Caco-2 (cell line): Measurements from ENCODE around the gene LAD1. TPM values are rescaled to one million over a fixed set of nuclear protein-coding genes. Genes with fewer than 3 reads are reported as not detected.

ENCODE experiments used
- BruUV-seq: library from RNA; stranded (reverse); fragments of 400-500 nt; replicated peaks from 2 replicates; lab custom pipeline; 2021; lab: Mats Ljungman, UMichigan
- CTCF ChIA-PET: fragments of 300-600 bp; sonication (Branson Sonifier 250); formaldehyde crosslinking; loops from one replicate; lab custom pipeline; 2022; ENCODE audit warnings: antibody characterized with exemption; lab: Charles Lee
- POLR2A ChIA-PET: fragments of 300-600 bp; sonication (Branson Sonifier 250); formaldehyde crosslinking; loops from one replicate; lab custom pipeline; 2022; ENCODE audit warnings: antibody characterized with exemption; lab: Charles Lee
- DNase-seq, 2 experiments: peaks; one replicate each; pipeline versions ENCODE4 v3.0.0 to v3.0.0-alpha.2; 2020 to 2022
- H3K27me3 ChIP-seq: replicated peaks from 2 replicates; pipeline ENCODE4 v1.6.0; 2011; ENCODE audit warnings: low read length; ENCODE audit not compliant: control insufficient read depth, insufficient read depth
- H3K36me3 ChIP-seq: 2 replicates; pipeline ENCODE4 v1.5.1; 2011; ENCODE audit warnings: low read length; ENCODE audit not compliant: control insufficient read depth, insufficient read depth
- H3K4me1 ChIP-seq: fragments of 250-450 bp; sonication (Bioruptor Pico); 2 replicates; pipeline ENCODE4 v1.5.1; 2020; ENCODE audit warnings: mild to moderate bottlenecking
- H3K4me3 ChIP-seq: 2 replicates; pipeline ENCODE4 v1.5.1; 2011; ENCODE audit warnings: low read depth, mild to moderate bottlenecking, control low read depth, low read length
- H3K9me3 ChIP-seq: fragments of 250-450 bp; sonication (Bioruptor Pico); 2 replicates; pipeline ENCODE4 v1.5.1; 2020; ENCODE audit warnings: mild to moderate bottlenecking, moderate library complexity
- H3K27ac Mint-ChIP-seq: one replicate; pipeline ENCODE4 v1.8.0; 2022; ENCODE audit warnings: mixed read lengths; ENCODE audit not compliant: unreplicated experiment
- H3K27me3 Mint-ChIP-seq: one replicate; pipeline ENCODE4 v1.8.0; 2022; ENCODE audit warnings: mixed read lengths; ENCODE audit not compliant: insufficient read depth, unreplicated experiment
- H3K36me3 Mint-ChIP-seq: one replicate; pipeline ENCODE4 v1.8.0; 2022; ENCODE audit warnings: mild to moderate bottlenecking, mixed read lengths; ENCODE audit not compliant: insufficient read depth, unreplicated experiment
- H3K4me1 Mint-ChIP-seq: one replicate; pipeline ENCODE4 v1.8.0; 2022; ENCODE audit warnings: low read depth, mixed read lengths; ENCODE audit not compliant: unreplicated experiment
- H3K4me3 Mint-ChIP-seq: one replicate; pipeline ENCODE4 v1.8.0; 2022; ENCODE audit warnings: mild to moderate bottlenecking, moderate library complexity, mixed read lengths; ENCODE audit not compliant: unreplicated experiment
- H3K9me3 Mint-ChIP-seq: one replicate; pipeline ENCODE4 v1.8.0; 2022; ENCODE audit warnings: mixed read lengths; ENCODE audit not compliant: unreplicated experiment
- CTCF ChIP-seq, 2 experiments: fragments of 200-600 bp in 1 of 2; IDR thresholded peaks; 1 replicate in 1 of 2; 2 replicates in 1 of 2; pipeline versions ENCODE4 v1.5.1 to v1.8.0; 2011 to 2022; ENCODE audit warnings: antibody characterized with exemption in 1 of 2, control low read depth in 1 of 2, inconsistent platforms in 1 of 2, low read depth in 1 of 2, low read length in 1 of 2, mild to moderate bottlenecking in 1 of 2, moderate library complexity in 1 of 2; ENCODE audit not compliant: insufficient read depth in 1 of 2, severe bottlenecking in 1 of 2, unreplicated experiment in 1 of 2
- intact Hi-C: fragments of 100-400 bp; cut with micrococcal nuclease; formaldehyde crosslinking; loops from one replicate; pipeline ENCODE4 v1.10.0; 2022; ENCODE audit not compliant: unreplicated experiment
- total RNA-seq: library from RNA; stranded (reverse); gene quantifications from 2 replicates; pipeline ENCODE4 v1.2.3, GENCODE V29; 2022

The LAD1 gene
- total RNA-seq, 1 experiment from 2014 or later, result 80.5 TPM

DNA sequence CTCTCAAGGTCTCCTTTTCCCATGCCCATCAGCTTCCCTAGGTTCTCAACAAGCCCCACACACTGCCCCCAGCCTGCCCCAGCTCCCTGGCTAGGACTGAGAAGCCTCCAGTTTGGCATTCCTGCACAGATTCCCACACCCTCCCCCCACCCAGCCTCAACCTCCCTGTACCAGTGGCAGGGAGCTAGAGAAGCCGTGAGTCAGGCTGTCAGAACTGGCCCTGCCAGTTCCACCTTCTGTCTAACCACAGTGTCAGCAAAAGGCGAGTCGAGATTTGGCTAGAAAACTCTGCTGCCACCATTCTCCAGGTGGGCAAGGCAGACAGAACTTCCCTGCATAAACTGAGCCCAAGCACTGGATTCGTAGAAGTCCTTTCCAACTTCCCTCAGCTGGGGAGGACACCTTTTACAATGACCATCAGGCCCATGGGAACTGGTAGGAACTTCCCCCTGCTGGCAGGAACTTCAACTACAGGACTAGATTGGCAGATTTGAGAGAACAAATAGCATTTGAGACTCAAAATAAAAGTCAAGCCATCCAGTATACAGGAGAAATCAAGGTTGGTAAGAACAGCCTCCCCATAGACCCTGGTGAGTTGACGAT, 52.7 kb downstream of the LAD1 start:
- peak; percentile 73 to 79 for TF ChIP-seq CTCF (IDR thresholded peaks at IDR 0.05; ENCODE audit: insufficient read depth in 1 of 2, low read depth in 1 of 2, low read length in 1 of 2, severe bottlenecking in 1 of 2, unreplicated experiment in 1 of 2)
- H3K27me3 ChIP-seq, result no peaks in the 10 kb centered on the region; the same call in 1 of the 2 replicates
- POLR2A ChIA-PET, result no interaction called here
- peak; percentile 55 to 72 for DNase-seq
- no peak overlapping the region for H3K4me3 ChIP-seq
- CTCF ChIA-PET, result interaction anchor here (0.6 to 1.8 kb wide), 12 partner anchors 12 to 93 kb away, joined by 3 to 19 read pairs (median 4); no protein-coding TSS in a partner anchor
- Mint-ChIP-seq H3K36me3 (no peaks in the 10 kb centered on the region), H3K27me3 (peaks cover 14% of the 10 kb centered on the region), H3K4me1 (no peaks in the 10 kb centered on the region), H3K27ac (no peak overlapping the region), H3K9me3 (peaks cover 2% of the 10 kb centered on the region), H3K4me3 (no peak overlapping the region)
- H3K4me1 ChIP-seq, result no peaks in the 10 kb centered on the region
- H3K36me3 ChIP-seq, result no peaks in the 10 kb centered on the region
- peaks cover 5% of the 10 kb centered on the region for H3K9me3 ChIP-seq
- BruUV-seq, result no TSS peak
- intact Hi-C loops, result loop anchor here (1.0 to 5.0 kb wide), 3 partner anchors 37 to 92 kb away; no protein-coding TSS in a partner anchor

DNA sequence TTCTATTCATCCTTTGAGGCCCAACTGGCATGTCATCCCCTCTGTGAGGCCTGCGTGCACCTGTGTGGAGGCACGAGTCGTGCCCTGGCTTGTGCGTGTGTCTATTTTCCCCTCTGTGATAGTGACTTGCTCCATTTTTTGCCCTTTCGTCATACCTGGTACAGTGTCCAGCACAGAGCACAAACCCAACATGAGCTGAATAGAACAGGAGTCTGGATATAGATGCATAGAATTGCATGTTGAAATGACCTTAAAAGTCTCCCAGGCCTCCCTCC, 54.1 kb downstream of the LAD1 start:
- no peaks in the 10 kb centered on the region; the same call in 1 of the 2 replicates for H3K27me3 ChIP-seq
- Mint-ChIP-seq H3K27me3 (peaks cover 13% of the 10 kb centered on the region), H3K4me1 (no peaks in the 10 kb centered on the region), H3K4me3 (no peak overlapping the region), H3K36me3 (no peaks in the 10 kb centered on the region), H3K9me3 (peaks cover 7% of the 10 kb centered on the region), H3K27ac (no peak overlapping the region)
- H3K36me3 ChIP-seq, result no peaks in the 10 kb centered on the region
- TF ChIP-seq CTCF (IDR thresholded peaks at IDR 0.05; ENCODE audit: insufficient read depth in 1 of 2, low read depth in 1 of 2, low read length in 1 of 2, severe bottlenecking in 1 of 2, unreplicated experiment in 1 of 2), result no peak
- H3K9me3 ChIP-seq, result peaks cover 11% of the 10 kb centered on the region
- POLR2A ChIA-PET, result no interaction called here
- BruUV-seq, result no TSS peak
- H3K4me3 ChIP-seq, result no peak overlapping the region
- CTCF ChIA-PET, result interaction anchor here (1.5 kb wide), 1 partner anchor 16 kb away, joined by 4 read pairs; no protein-coding TSS in a partner anchor
- no peaks in the 10 kb centered on the region for H3K4me1 ChIP-seq
- DNase-seq, result no peak
- intact Hi-C loops, result loop anchor here (5.0 kb wide), 1 partner anchor 62 kb away; no protein-coding TSS in a partner anchor

- no peaks in the 10 kb centered on the region for H3K4me1 ChIP-seq
- TF ChIP-seq CTCF (IDR thresholded peaks at IDR 0.05; ENCODE audit: insufficient read depth in 1 of 2, low read depth in 1 of 2, low read length in 1 of 2, severe bottlenecking in 1 of 2, unreplicated experiment in 1 of 2), result no peak
- H3K27me3 Mint-ChIP-seq, result peaks cover 15% of the 10 kb centered on the region
- no peak overlapping the region for H3K4me3 ChIP-seq
- no peaks in the 10 kb centered on the region for H3K36me3 ChIP-seq
- POLR2A ChIA-PET, result no interaction called here
- CTCF ChIA-PET, result interaction anchor here (1.5 kb wide), 1 partner anchor 16 kb away, joined by 4 read pairs; no protein-coding TSS in a partner anchor
- no peaks in the 10 kb centered on the region for H3K36me3 Mint-ChIP-seq
- H3K9me3 Mint-ChIP-seq, result peaks cover 7% of the 10 kb centered on the region
- no peaks in the 10 kb centered on the region; the same call in 1 of the 2 replicates for H3K27me3 ChIP-seq
- H3K27ac Mint-ChIP-seq, result no peak overlapping the region
- no peak for DNase-seq
- H3K9me3 ChIP-seq, result peaks cover 11% of the 10 kb centered on the region
- no TSS peak for BruUV-seq
- no peak overlapping the region for H3K4me3 Mint-ChIP-seq
- no peaks in the 10 kb centered on the region for H3K4me1 Mint-ChIP-seq
- intact Hi-C loops, result loop anchor here (5.0 kb wide), 1 partner anchor 63 kb away; no protein-coding TSS in a partner anchor
These were observed 54.7 kb downstream of the LAD1 start for GRCh38 chr1:201344206-201345080.
